ENCODE data around the gene WIZ.

Gene WIZ

DNA sequence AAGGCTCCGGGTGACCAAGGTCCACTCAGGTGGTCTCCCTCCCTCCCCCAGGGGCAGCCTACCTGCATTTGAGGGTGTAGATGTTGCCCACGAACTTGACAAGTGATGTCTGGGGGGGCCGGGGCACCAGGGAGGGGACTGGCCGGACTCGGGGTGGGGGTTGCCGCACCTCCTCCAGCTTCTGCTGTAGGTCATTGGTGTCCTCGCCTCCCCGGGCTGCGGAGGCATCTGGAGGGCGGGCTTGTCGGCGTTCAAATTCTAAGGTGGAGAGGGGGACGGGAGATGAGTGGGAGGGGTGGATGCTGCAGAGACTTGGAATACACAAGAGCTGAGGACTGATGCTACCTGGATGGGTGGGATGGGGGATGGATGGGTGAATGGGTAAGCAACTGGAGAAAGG, 25.6 kb downstream of the WIZ start:
- no peak for DNase-seq
- Histone ChIP-seq H3K36me3 (ENCODE audit: control insufficient read depth in 4 of 4, insufficient read depth in 4 of 4, low read length in 3 of 4) (peaks cover 5 to 81% (median 59%) of the 10 kb centered on the region in 4 experiments), H3K27me3 (replicated peaks in 2 of 5; ENCODE audit: control insufficient read depth in 4 of 5, insufficient read depth in 5 of 5, low read length in 4 of 5) (no peaks in the 10 kb centered on the region), H3K9me3 (ENCODE audit: control extremely low read depth in 1 of 5, control insufficient read depth in 4 of 5, insufficient read depth in 2 of 5, low read depth in 1 of 5, low read length in 4 of 5) (peaks cover 0 to 9% (median 6%) of the 10 kb centered on the region in 5 experiments), H3K4me3 (ENCODE audit: control insufficient read depth in 1 of 7, extremely low read depth in 1 of 7, insufficient read depth in 4 of 7, low read depth in 2 of 7, low read length in 6 of 7) (no peak overlapping the region), H3K27ac (ENCODE audit: insufficient read depth in 1 of 2, low read depth in 1 of 2, low read length in 2 of 2, poor library complexity in 1 of 2, severe bottlenecking in 2 of 2) (no peak overlapping the region), H3K4me1 (ENCODE audit: control extremely low read depth in 1 of 4, control insufficient read depth in 4 of 4, insufficient read depth in 4 of 4, low read length in 3 of 4) (peaks cover 2 to 11% (median 6%) of the 10 kb centered on the region in 4 experiments)
- over 99% methylated on average over 13 of the region's 13 CpGs for WGBS (ENCODE audit: insufficient coverage)
- ChIA-PET CTCF (interaction anchor here (0.7 to 1.2 kb wide), 3 partner anchors 10 to 137 kb away, joined by 3 to 4 read pairs (median 3); no protein-coding TSS in a partner anchor), POLR2A (interaction anchor here (0.6 kb wide), 1 partner anchor 105 kb away, joined by 3 read pairs; no protein-coding TSS in a partner anchor)

GRCh38 chr19:15423130-15423529, 26.6 kb downstream of the WIZ start:
- ChIA-PET CTCF (interaction anchor here (1.1 to 1.2 kb wide), 2 partner anchors 9 to 138 kb away, joined by 3 to 4 read pairs; no protein-coding TSS in a partner anchor), POLR2A (no interaction called here)
- Histone ChIP-seq H3K36me3 (ENCODE audit: control insufficient read depth in 4 of 4, insufficient read depth in 4 of 4, low read length in 3 of 4) (peaks cover 5 to 71% (median 53%) of the 10 kb centered on the region in 4 experiments), H3K9me3 (ENCODE audit: control extremely low read depth in 1 of 5, control insufficient read depth in 4 of 5, insufficient read depth in 2 of 5, low read depth in 1 of 5, low read length in 4 of 5) (peaks cover 0 to 9% (median 6%) of the 10 kb centered on the region in 5 experiments), H3K4me3 (ENCODE audit: control insufficient read depth in 1 of 7, extremely low read depth in 1 of 7, insufficient read depth in 4 of 7, low read depth in 2 of 7, low read length in 6 of 7) (no peak overlapping the region), H3K4me1 (ENCODE audit: control extremely low read depth in 1 of 4, control insufficient read depth in 4 of 4, insufficient read depth in 4 of 4, low read length in 3 of 4) (peaks cover 2 to 11% (median 6%) of the 10 kb centered on the region in 4 experiments), H3K27me3 (replicated peaks in 2 of 5; ENCODE audit: control insufficient read depth in 4 of 5, insufficient read depth in 5 of 5, low read length in 4 of 5) (no peaks in the 10 kb centered on the region), H3K27ac (ENCODE audit: insufficient read depth in 1 of 2, low read depth in 1 of 2, low read length in 2 of 2, poor library complexity in 1 of 2, severe bottlenecking in 2 of 2) (no peak overlapping the region)
- 91% methylated on average over 5 of the region's 6 CpGs for WGBS (ENCODE audit: insufficient coverage)
- no peak for DNase-seq

DNA sequence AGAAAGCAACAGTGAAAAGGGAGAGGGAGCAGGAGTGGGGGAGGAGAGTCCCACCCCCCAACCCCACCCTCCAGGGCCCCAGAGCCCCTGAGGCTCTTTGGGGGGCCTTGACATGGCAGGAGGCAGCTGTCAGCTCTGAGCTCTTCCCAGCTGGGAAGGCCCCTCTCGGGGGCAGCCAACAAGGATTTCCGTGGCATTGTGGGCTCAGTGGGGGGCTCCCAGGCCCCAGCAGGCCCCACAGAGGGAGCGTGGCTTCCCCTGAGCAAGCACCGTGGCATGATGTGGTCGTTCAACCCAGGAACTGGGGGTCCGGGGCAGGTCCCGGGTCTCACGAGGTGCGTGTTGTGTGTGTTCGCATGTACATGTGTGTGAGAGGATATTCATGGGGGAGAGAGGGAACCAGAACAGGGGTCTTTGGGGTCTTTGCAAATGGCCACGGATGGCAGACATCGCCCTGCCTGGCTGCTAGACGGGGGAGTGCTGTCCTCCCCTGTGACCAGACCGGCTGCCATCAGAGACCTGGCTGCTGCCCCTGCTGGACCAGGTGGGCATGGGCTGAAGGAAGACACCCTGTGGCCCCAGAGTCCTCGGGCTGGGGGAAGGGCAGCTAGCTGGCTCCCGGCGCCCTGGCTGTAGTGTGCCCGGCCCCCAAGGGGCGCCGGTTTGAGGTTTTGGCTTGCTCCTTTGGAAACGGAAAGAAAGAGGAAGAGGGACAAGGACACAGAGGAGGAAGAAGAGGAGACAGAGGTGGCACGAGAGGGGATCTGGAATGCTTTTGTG, 27.3 kb downstream of the WIZ start:
- H3K27ac ChIP-seq (ENCODE audit: insufficient read depth in 1 of 2, low read depth in 1 of 2, low read length in 2 of 2, poor library complexity in 1 of 2, severe bottlenecking in 2 of 2), result no peak overlapping the region
- H3K4me1 ChIP-seq (ENCODE audit: control extremely low read depth in 1 of 4, control insufficient read depth in 4 of 4, insufficient read depth in 4 of 4, low read length in 3 of 4), result peaks cover 6 to 17% (median 11%) of the 10 kb centered on the region in 4 experiments
- H3K9me3 ChIP-seq (ENCODE audit: control extremely low read depth in 1 of 5, control insufficient read depth in 4 of 5, insufficient read depth in 2 of 5, low read depth in 1 of 5, low read length in 4 of 5), result peaks cover 0 to 9% (median 6%) of the 10 kb centered on the region in 5 experiments
- DNase-seq, result no peak
- H3K27me3 ChIP-seq (replicated peaks in 2 of 5; ENCODE audit: control insufficient read depth in 4 of 5, insufficient read depth in 5 of 5, low read length in 4 of 5), result no peaks in the 10 kb centered on the region
- ChIA-PET CTCF (interaction anchor here (1.0 to 6.8 kb wide), 8 partner anchors 13 to 134 kb away, joined by 4 to 122 read pairs (median 8); partner anchors contain the start of genes PGLYRP2 and RASAL3), POLR2A (no interaction called here)
- no peak overlapping the region for H3K4me3 ChIP-seq (ENCODE audit: control insufficient read depth in 1 of 7, extremely low read depth in 1 of 7, insufficient read depth in 4 of 7, low read depth in 2 of 7, low read length in 6 of 7)
- H3K36me3 ChIP-seq (ENCODE audit: control insufficient read depth in 4 of 4, insufficient read depth in 4 of 4, low read length in 3 of 4), result peaks cover 5 to 65% (median 48%) of the 10 kb centered on the region in 4 experiments
- WGBS (ENCODE audit: insufficient coverage), result 84% methylated on average over 21 of the region's 22 CpGs

DNA sequence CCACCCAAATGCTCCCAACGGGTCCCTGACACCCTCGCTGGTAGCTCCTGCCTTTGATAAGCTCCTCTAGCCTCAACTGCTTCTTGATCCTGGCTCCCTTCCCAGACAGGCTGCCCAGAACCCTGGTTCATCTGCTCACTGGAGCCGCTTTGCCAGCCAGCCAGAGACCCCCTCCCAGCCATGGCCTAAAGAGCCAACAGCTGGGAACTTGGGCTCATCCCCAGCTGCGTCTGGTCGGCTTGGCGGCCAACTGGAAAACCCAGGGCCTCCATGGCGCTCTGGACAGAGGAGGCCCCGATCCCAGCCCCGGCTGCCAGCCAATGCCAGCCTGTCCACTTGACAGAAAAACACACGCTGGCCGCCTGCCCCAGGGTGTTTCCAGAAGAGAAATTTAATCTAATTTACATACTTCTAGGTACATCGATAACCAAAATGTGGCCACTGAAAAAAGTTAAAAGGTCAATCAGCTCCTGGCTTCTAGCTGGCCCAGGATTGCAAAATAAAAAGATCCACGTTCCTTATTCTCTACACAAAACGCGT, 28.0 kb downstream of the WIZ start:
- peaks cover 0 to 9% (median 6%) of the 10 kb centered on the region in 5 experiments for H3K9me3 ChIP-seq (ENCODE audit: control extremely low read depth in 1 of 5, control insufficient read depth in 4 of 5, insufficient read depth in 2 of 5, low read depth in 1 of 5, low read length in 4 of 5)
- peaks cover 13 to 24% (median 18%) of the 10 kb centered on the region in 4 experiments for H3K4me1 ChIP-seq (ENCODE audit: control extremely low read depth in 1 of 4, control insufficient read depth in 4 of 4, insufficient read depth in 4 of 4, low read length in 3 of 4)
- no peaks in the 10 kb centered on the region for H3K27me3 ChIP-seq (replicated peaks in 2 of 5; ENCODE audit: control insufficient read depth in 4 of 5, insufficient read depth in 5 of 5, low read length in 4 of 5)
- no peak for DNase-seq
- ChIA-PET POLR2A (no interaction called here), CTCF (interaction anchor here (1.0 to 6.8 kb wide), 10 partner anchors 8 to 135 kb away, joined by 4 to 122 read pairs (median 8); partner anchors contain the start of genes PGLYRP2 and RASAL3)
- no peak overlapping the region for H3K27ac ChIP-seq (ENCODE audit: insufficient read depth in 1 of 2, low read depth in 1 of 2, low read length in 2 of 2, poor library complexity in 1 of 2, severe bottlenecking in 2 of 2)
- H3K36me3 ChIP-seq (ENCODE audit: control insufficient read depth in 4 of 4, insufficient read depth in 4 of 4, low read length in 3 of 4), result peaks cover 5 to 58% (median 42%) of the 10 kb centered on the region in 4 experiments
- H3K4me3 ChIP-seq (ENCODE audit: control insufficient read depth in 1 of 7, extremely low read depth in 1 of 7, insufficient read depth in 4 of 7, low read depth in 2 of 7, low read length in 6 of 7), result no peak overlapping the region
- 95% methylated on average over 7 of the region's 15 CpGs for WGBS (ENCODE audit: insufficient coverage)

GRCh38 chr19:15421136-15421695, 28.5 kb downstream of the WIZ start:
- no peak for DNase-seq
- POLR2A ChIA-PET, result interaction anchor here (0.6 to 1.0 kb wide), 2 partner anchors 11 to 668 kb away, joined by 3 read pairs; no protein-coding TSS in a partner anchor
- H3K9me3 ChIP-seq (ENCODE audit: control extremely low read depth in 1 of 5, control insufficient read depth in 4 of 5, insufficient read depth in 2 of 5, low read depth in 1 of 5, low read length in 4 of 5), result peaks cover 0 to 9% (median 6%) of the 10 kb centered on the region in 5 experiments
- H3K4me3 ChIP-seq (ENCODE audit: control insufficient read depth in 1 of 7, extremely low read depth in 1 of 7, insufficient read depth in 4 of 7, low read depth in 2 of 7, low read length in 6 of 7), result no peak overlapping the region
- CTCF ChIA-PET, result interaction anchor here (1.0 to 6.8 kb wide), 11 partner anchors 8 to 135 kb away, joined by 4 to 122 read pairs (median 8); partner anchors contain the start of genes PGLYRP2 and RASAL3
- WGBS (ENCODE audit: insufficient coverage), result 87% methylated on average over 7 of the region's 12 CpGs
- H3K27me3 ChIP-seq (replicated peaks in 2 of 5; ENCODE audit: control insufficient read depth in 4 of 5, insufficient read depth in 5 of 5, low read length in 4 of 5), result no peaks in the 10 kb centered on the region
- peaks cover 5 to 57% (median 37%) of the 10 kb centered on the region in 4 experiments for H3K36me3 ChIP-seq (ENCODE audit: control insufficient read depth in 4 of 4, insufficient read depth in 4 of 4, low read length in 3 of 4)
- H3K27ac ChIP-seq (ENCODE audit: insufficient read depth in 1 of 2, low read depth in 1 of 2, low read length in 2 of 2, poor library complexity in 1 of 2, severe bottlenecking in 2 of 2), result no peak overlapping the region
- H3K4me1 ChIP-seq (ENCODE audit: control extremely low read depth in 1 of 4, control insufficient read depth in 4 of 4, insufficient read depth in 4 of 4, low read length in 3 of 4), result peaks cover 15 to 30% (median 20%) of the 10 kb centered on the region in 4 experiments

DNA sequence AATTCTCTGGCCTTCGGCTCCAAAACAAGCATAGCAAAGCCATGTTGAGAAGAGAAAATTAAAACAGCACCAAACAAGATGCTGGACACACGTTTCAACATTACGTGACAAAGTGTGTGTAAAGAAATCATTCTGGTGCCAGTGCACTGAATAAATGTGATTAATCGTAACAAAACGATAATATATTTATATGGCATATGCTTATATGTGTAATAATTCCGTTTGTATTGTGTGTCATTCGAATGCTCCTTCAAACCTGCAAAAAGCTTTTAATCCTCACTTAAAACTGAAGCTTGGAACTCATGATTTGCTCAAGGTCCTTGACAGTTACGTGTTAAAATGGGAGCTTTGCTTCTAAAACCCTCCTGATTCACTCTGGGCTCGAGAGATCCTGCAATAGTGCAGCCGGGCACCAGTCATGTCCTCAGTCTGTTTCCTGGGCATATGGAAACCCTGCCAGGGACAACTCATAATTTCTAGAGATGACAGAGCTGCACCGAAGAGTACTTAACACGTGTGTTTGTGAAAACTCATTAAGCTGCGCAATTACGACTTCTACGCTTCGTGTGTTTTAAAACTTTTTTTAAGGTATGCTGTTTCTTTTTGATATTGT, 30.2 kb downstream of the WIZ start:
- WGBS (ENCODE audit: insufficient coverage), result 49% methylated on average over 9 of the region's 16 CpGs
- H3K36me3 ChIP-seq (ENCODE audit: control insufficient read depth in 4 of 4, insufficient read depth in 4 of 4, low read length in 3 of 4), result peaks cover 8 to 48% (median 26%) of the 10 kb centered on the region in 4 experiments
- peak in 2 of 3 donors; percentile 7 to 11 for DNase-seq
- CTCF ChIA-PET, result interaction anchor here (0.8 to 6.8 kb wide), 31 partner anchors 10 to 143 kb away, joined by 3 to 122 read pairs (median 4); partner anchors contain the start of genes PGLYRP2 and RASAL3
- peak overlapping the region in 6 of 7 experiments; percentile 15 to 97 (median 38) for H3K4me3 ChIP-seq (ENCODE audit: control insufficient read depth in 1 of 7, extremely low read depth in 1 of 7, insufficient read depth in 4 of 7, low read depth in 2 of 7, low read length in 6 of 7)
- H3K9me3 ChIP-seq (ENCODE audit: control extremely low read depth in 1 of 5, control insufficient read depth in 4 of 5, insufficient read depth in 2 of 5, low read depth in 1 of 5, low read length in 4 of 5), result peaks cover 0 to 9% (median 6%) of the 10 kb centered on the region in 5 experiments
- POLR2A ChIA-PET, result interaction anchor here (1.0 to 2.4 kb wide), 7 partner anchors 13 to 136 kb away, joined by 3 to 17 read pairs (median 12); partner anchors contain the start of genes AKAP8, PGLYRP2 and RASAL3
- peaks cover 15 to 30% (median 20%) of the 10 kb centered on the region in 4 experiments for H3K4me1 ChIP-seq (ENCODE audit: control extremely low read depth in 1 of 4, control insufficient read depth in 4 of 4, insufficient read depth in 4 of 4, low read length in 3 of 4)
- peak overlapping the region in 1 of 2 experiments; percentile 55 for H3K27ac ChIP-seq (ENCODE audit: insufficient read depth in 1 of 2, low read depth in 1 of 2, low read length in 2 of 2, poor library complexity in 1 of 2, severe bottlenecking in 2 of 2)
- H3K27me3 ChIP-seq (replicated peaks in 2 of 5; ENCODE audit: control insufficient read depth in 4 of 5, insufficient read depth in 5 of 5, low read length in 4 of 5), result no peaks in the 10 kb centered on the region

Measured in common myeloid progenitor, CD34-positive (primary cell).